ENCODE results near the gene STK11IP.

The STK11IP gene

DNA sequence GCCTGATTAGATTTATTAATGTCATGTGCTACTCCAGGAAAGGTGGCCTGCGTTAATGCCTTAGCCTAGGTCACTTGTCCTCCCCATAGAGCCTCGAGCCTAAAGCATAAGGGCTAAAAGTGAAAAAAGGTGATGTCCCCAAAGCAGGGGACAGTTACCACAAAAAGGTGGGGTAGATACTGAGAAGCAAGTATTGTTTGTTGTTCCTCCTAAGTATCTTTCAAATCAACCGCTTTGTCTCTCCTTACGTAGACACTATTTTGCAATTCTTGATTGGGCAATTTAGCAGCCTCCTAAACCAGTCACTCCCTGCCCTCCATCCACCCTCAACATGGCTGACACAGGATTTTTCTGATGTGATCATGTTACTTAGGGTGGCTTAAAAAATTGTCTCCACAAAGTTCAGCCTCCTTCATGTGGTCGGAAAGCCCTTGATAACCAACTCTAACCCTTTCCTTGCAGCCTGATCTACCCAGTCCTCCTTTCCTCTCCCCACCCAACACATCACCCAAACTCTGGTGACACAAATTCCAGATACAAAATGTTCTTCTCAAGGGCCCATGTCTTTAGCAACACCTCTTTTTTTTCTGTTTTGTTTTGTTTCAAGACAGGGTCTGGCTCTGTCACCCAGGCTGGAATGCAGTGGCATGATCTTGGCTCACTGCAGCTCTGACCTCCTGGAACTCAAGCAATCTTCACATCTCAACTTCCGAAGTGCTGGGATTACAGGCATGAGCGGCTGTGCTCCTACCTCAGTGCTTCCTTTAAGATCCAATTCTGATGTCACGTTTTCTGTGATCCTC lies 18.6 kb upstream of the STK11IP start:
- no peak for DNase-seq

- DNase-seq, result no peak
Measured at GRCh38 chr2:219581346-219581745, 16.3 kb upstream of the STK11IP start.

DNA sequence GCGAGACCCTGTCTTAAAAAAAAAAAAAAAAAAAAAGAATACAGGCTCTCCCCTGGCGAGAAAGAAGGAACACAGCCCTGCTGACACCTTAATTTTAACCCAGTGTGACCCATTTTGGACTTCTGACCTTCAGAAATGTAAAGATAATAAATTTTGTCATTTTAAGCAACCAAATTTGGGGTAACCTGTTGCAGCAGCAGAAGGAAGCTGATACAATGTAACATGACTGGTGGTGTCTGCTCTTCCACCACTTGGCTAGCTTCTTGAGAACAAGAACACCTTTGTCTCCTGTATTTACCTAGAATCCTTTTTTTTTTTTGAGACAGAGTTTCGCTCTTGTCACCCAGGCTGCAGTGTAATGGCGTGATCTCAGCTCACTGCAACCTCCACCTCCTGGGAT lies 6.6 kb upstream of the STK11IP start:
- DNase-seq, result no peak

DNA sequence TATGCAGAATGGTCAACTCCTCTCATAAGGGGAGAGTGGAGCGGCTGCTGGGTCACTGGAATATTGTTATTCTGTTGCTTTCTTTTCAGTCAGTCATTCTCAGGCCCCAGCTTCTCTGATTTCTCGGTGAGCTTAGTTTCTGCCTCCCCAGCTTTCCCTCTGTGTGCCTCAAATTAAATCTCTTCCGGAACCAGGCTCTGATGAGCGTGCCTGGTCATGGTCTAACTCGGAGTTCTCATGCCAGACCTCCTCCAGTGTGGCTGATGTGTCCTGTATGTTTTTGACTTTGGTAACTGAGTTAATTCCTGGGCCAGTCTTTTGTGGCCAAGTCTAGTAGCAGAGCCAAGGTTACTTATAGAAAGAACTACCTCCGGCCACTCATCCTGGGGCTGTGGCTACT lies 4.9 kb upstream of the STK11IP start:
- DNase-seq, result no peak

GRCh38 chr2:219593154-219593553 lies 4.5 kb upstream of the STK11IP start:
- no peak for DNase-seq

- no peak for DNase-seq
Measured at GRCh38 chr2:219595256-219595655, 2.4 kb upstream of the STK11IP start.

- no peak for DNase-seq
Measured at GRCh38 chr2:219596954-219597551, 604 bp upstream of the STK11IP start.

- peak; percentile 17 for DNase-seq
Measured at GRCh38 chr2:219598308-219599078, 836 bp downstream of the STK11IP start.

GRCh38 chr2:219603771-219604170 lies 6.1 kb downstream of the STK11IP start:
- no peak for DNase-seq

- no peak for DNase-seq
Measured at GRCh38 chr2:219605607-219605954, 7.9 kb downstream of the STK11IP start.

- DNase-seq, result no peak
Measured at GRCh38 chr2:219607931-219608330, 10.3 kb downstream of the STK11IP start.

DNA sequence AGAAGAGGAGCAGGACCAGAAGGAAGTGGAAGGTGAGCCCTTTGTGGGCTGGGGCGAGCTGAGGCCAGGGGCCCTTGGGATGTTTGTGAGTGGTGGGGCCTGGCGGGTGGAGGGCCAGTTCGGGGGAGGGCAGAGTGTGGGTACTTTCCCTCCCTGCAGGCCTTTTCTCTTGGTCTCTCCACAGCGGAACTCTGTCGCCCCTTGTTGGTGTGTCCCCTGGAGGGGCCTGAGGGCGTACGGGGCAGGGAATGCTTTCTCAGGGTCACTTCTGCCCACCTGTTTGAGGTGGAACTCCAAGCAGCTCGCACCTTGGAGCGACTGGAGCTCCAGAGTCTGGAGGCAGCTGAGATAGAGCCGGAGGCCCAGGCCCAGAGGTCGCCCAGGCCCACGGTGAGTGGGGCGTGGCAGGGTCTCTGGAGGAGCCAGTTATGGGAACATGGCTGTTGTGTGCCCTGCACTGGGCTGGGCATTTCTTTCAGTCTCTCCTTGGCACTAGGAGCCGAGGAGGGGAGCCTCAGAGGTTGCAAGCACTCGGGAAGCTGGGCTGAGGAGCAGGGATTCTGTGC lies 10.8 kb downstream of the STK11IP start:
- no peak for DNase-seq

GRCh38 chr2:219609149-219609750 lies 11.6 kb downstream of the STK11IP start:
- no peak for DNase-seq

DNA sequence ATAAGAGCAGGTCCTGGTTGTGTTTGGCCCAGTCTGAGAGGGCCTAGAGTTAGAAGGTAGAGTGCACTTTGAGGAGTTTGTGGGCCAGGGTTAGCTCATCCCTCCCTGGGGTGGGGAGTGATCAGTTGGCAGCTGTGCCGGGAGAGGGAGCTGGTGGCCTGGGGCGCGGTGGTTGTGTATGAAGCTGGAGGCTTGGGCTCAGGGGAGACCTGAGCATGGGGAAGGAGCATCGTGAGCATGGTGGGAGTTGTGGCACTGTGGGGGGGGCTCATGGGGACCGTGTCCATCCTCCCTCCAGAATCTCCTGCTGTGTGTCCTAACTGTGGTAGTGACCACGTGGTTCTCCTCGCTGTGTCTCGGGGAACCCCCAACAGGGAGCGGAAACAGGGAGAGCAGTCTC lies 13.6 kb downstream of the STK11IP start:
- DNase-seq, result no peak

DNA sequence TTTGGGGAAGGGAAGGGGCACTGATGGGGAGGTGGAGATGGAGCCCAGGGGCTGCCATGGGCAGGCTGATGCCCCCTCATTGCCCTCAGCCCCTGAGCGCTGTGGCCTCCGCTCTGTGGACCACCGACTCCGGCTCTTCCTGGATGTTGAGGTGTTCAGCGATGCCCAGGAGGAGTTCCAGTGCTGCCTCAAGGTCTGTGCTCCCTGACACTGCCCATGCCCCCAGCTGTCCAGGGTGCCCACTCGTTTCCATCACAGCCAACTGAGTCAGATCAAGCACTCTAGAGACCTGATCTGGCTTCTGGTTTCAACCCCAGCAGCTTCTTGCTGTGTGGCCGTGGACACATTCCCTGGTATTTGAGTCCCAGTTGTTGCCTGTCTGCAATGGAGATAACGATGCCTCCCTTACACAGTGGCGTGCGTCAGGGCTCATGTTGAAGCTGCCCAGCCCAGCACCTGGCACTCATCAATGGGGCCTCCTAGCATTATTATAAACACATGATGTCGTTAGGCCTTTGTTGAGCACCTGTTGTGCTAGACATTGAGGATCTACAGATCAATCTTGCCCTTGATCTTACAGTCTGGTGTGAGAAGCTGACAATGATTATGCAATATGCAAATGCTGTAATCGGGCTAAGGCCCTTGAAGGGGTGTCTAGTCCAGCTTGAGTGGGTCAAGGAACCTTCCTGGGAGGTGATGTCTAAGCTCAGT lies 14.4 kb downstream of the STK11IP start:
- DNase-seq, result no peak

- no peak for DNase-seq
Measured at GRCh38 chr2:219612577-219613286, 15.1 kb downstream of the STK11IP start.

GRCh38 chr2:219613461-219614070 lies 15.9 kb downstream of the STK11IP start:
- DNase-seq, result no peak

- no peak for DNase-seq
Measured at GRCh38 chr2:219614076-219614860, 16.6 kb downstream of the STK11IP start.

DNA sequence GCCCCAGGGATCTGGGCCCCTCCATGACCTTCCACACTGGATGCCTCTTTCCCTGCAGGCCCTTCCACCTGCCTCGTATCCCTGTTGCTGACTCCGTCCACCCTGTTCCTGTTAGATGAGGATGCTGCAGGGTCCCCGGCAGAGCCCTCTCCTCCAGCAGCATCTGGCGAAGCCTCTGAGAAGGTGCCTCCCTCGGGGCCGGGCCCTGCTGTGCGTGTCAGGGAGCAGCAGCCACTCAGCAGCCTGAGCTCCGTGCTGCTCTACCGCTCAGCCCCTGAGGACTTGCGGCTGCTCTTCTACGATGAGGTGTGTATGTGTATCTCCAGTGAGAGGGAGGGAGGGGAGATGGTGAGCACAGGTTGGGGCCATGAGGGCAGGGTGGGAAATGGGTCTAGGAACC lies 17.4 kb downstream of the STK11IP start:
- DNase-seq, result no peak

GRCh38 chr2:219615894-219616293 lies 18.2 kb downstream of the STK11IP start:
- DNase-seq, result no peak

DNA sequence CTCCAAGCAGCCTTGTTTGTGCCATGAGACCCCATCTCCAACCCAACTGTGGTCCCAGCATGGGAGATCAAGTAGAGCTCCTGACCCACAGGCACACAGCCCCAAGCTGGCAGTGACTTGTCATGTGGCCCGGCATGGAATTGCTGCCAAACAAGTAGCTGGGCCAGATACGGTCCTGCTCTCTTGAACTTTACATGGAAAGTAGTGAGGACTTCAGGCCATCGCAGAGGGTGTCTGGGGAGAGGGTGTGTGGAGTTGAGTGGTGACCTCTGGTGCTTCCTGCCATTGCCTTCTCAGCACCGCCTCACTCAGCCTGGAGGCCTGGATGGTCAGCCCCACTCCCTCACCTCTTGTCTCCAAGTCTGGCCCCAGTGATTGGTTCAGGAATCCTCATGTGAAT lies 18.9 kb downstream of the STK11IP start:
- DNase-seq, result no peak

Data from NCI-H748 treated with DMSO at 0.1 percent for 48 hours (cell line).